Panc1 (cell line): ENCODE results near the gene ALDH1B1. TPM values are rescaled to one million over a fixed set of nuclear protein-coding genes. Genes with fewer than 3 reads are reported as not detected.

Source experiments
- ATAC-seq: fragments of 200-7000 bp; cut with Tn5 transposase; 2 replicates; pipeline ENCODE4 v1.9.1; 2020; ENCODE audit warnings: mild to moderate bottlenecking, moderate library complexity
- BruUV-seq: library from RNA; stranded (reverse); fragments of 400-500 nt; replicated peaks from 2 replicates; lab custom pipeline; 2021; lab: Mats Ljungman, UMichigan
- CTCF ChIA-PET: fragments of 300-600 bp; sonication (Branson Sonifier 250); formaldehyde crosslinking; loops from one replicate; lab custom pipeline; 2022; ENCODE audit warnings: antibody characterized with exemption; lab: Charles Lee
- POLR2A ChIA-PET: fragments of 300-600 bp; sonication (Branson Sonifier 250); formaldehyde crosslinking; loops from one replicate; lab custom pipeline; 2022; ENCODE audit warnings: antibody characterized with exemption; lab: Charles Lee
- DNase-seq: peaks from one replicate; pipeline ENCODE4 v3.0.0-alpha.2; 2010; ENCODE audit warnings: low read depth, low spot score
- H3K27ac ChIP-seq: 2 replicates; pipeline ENCODE4 v1.5.1; 2011; ENCODE audit warnings: mild to moderate bottlenecking, low read length, inconsistent platforms
- H3K27me3 ChIP-seq: fragments of 200-500 bp; sonication (Bioruptor generic); 2 replicates; pipeline ENCODE4 v1.6.0; 2014; ENCODE audit warnings: low read length, inconsistent platforms; ENCODE audit not compliant: control insufficient read depth, insufficient read depth
- H3K36me3 ChIP-seq: fragments of 200-500 bp; sonication (Bioruptor generic); 2 replicates; pipeline ENCODE4 v1.5.1; 2014; ENCODE audit warnings: inconsistent platforms, mild to moderate bottlenecking, low read length, moderate library complexity; ENCODE audit not compliant: control insufficient read depth, insufficient read depth
- H3K4me1 ChIP-seq: 2 replicates; pipeline ENCODE4 v1.5.1; 2011; ENCODE audit warnings: inconsistent platforms, mild to moderate bottlenecking, low read length, moderate library complexity; ENCODE audit not compliant: control insufficient read depth, insufficient read depth
- H3K4me3 ChIP-seq, 2 experiments: 2 replicates each; pipeline ENCODE4 v1.5.1; 2011 to 2012; ENCODE audit warnings: low read depth in 2 of 2, low read length in 2 of 2, mild to moderate bottlenecking in 2 of 2, inconsistent platforms in 1 of 2, moderate library complexity in 1 of 2
- H3K9me3 ChIP-seq: fragments of 200-500 bp; sonication (Bioruptor generic); 2 replicates; pipeline ENCODE4 v1.5.1; 2014; ENCODE audit warnings: low read depth, mild to moderate bottlenecking, inconsistent platforms, low read length, moderate library complexity; ENCODE audit not compliant: control insufficient read depth, insufficient read depth
- CTCF ChIP-seq: fragments of 450-650 bp; IDR thresholded peaks from 2 replicates; pipeline ENCODE4 v1.5.1; 2017; ENCODE audit warnings: mild to moderate bottlenecking
- POLR2AphosphoS5 ChIP-seq: IDR thresholded peaks from 2 replicates; pipeline ENCODE4 v1.6.1; 2012; ENCODE audit warnings: mild to moderate bottlenecking, low read depth, low read length, moderate library complexity
- REST ChIP-seq, 2 experiments: IDR thresholded peaks; 2 replicates each; pipeline ENCODE4 v1.6.1; 2011 to 2012; ENCODE audit warnings: low read depth in 2 of 2, control low read depth in 1 of 2, low read length in 1 of 2, mild to moderate bottlenecking in 1 of 2, moderate library complexity in 1 of 2; ENCODE audit not compliant: insufficient read depth in 1 of 2
- SIN3A ChIP-seq: IDR thresholded peaks from 2 replicates; pipeline ENCODE4 v1.6.1; 2012; ENCODE audit warnings: low read depth, mild to moderate bottlenecking, low read length, moderate library complexity, borderline replicate concordance; ENCODE audit not compliant: insufficient read depth
- TCF7L2 ChIP-seq: IDR thresholded peaks from 2 replicates; pipeline ENCODE4 v1.6.1; 2011; ENCODE audit warnings: mild to moderate bottlenecking, low read depth, low read length, inconsistent platforms
- in situ Hi-C: cut with HindIII; loops from 2 replicates; pipeline ENCODE4 v1.10.0; 2016; ENCODE audit warnings: low sequenced_read_pairs, low pct_unique_long_range_greater_than_20kb
- intact Hi-C: fragments of 100-400 bp; cut with micrococcal nuclease; formaldehyde crosslinking; loops from one replicate; pipeline ENCODE4 v1.10.0; 2022; ENCODE audit not compliant: unreplicated experiment
- total RNA-seq: library from RNA; stranded (reverse); gene quantifications from one replicate; pipeline ENCODE4 v1.2.1, GENCODE V29; 2021; ENCODE audit not compliant: unreplicated experiment

The ALDH1B1 gene
- total RNA-seq, 1 experiment from 2014 or later = 34.2 TPM

- ChIA-PET POLR2A (no interaction called here), CTCF (no interaction called here)
- Histone ChIP-seq H3K27ac (no peak overlapping the region), H3K4me3 (no peak overlapping the region), H3K4me1 (no peaks in the 10 kb centered on the region), H3K36me3 (no peaks in the 10 kb centered on the region), H3K9me3 (no peaks in the 10 kb centered on the region), H3K27me3 (no peaks in the 10 kb centered on the region)
- no peak for TF ChIP-seq POLR2AphosphoS5
- in situ Hi-C loops (no loop called here), intact Hi-C loops (no loop called here)
- ATAC-seq (no peak), DNase-seq (no peak)
- no TSS peak for BruUV-seq
Measured at GRCh38 chr9:38443597-38443996, 51.1 kb downstream of the ALDH1B1 start.

GRCh38 chr9:38445154-38446043, 52.9 kb downstream of the ALDH1B1 start:
- Histone ChIP-seq H3K9me3 (no peaks in the 10 kb centered on the region), H3K27me3 (no peaks in the 10 kb centered on the region), H3K4me1 (no peaks in the 10 kb centered on the region), H3K4me3 (no peak overlapping the region), H3K36me3 (no peaks in the 10 kb centered on the region), H3K27ac (no peak overlapping the region)
- POLR2A ChIA-PET = no interaction called here
- TF ChIP-seq CTCF = no peak
- TF ChIP-seq SIN3A = no peak
- no peak for TF ChIP-seq TCF7L2
- no peak for TF ChIP-seq POLR2AphosphoS5
- TF ChIP-seq REST (IDR thresholded peaks at IDR 0.05; ENCODE audit: insufficient read depth in 1 of 2, low read depth in 2 of 2, low read length in 1 of 2) = no peak
- ATAC-seq (no peak), DNase-seq (no peak)
- CTCF ChIA-PET = no interaction called here
- no TSS peak for BruUV-seq
- intact Hi-C loops = no loop called here
- in situ Hi-C loops = no loop called here

- CTCF ChIA-PET = no interaction called here
- H3K9me3 ChIP-seq = no peaks in the 10 kb centered on the region; the same call in 1 of the 2 replicates
- no peaks in the 10 kb centered on the region; the same call in 1 of the 2 replicates for H3K27me3 ChIP-seq
- no peaks in the 10 kb centered on the region for H3K36me3 ChIP-seq
- H3K4me1 ChIP-seq = no peaks in the 10 kb centered on the region
- ATAC-seq (no peak), DNase-seq (no peak)
- no peak overlapping the region for H3K27ac ChIP-seq
- POLR2A ChIA-PET = no interaction called here
- TF ChIP-seq REST (IDR thresholded peaks at IDR 0.05; ENCODE audit: insufficient read depth in 1 of 2, low read depth in 2 of 2, low read length in 1 of 2) = no peak
- TF ChIP-seq SIN3A = no peak
- TF ChIP-seq CTCF = no peak
- TF ChIP-seq TCF7L2 = no peak
- TF ChIP-seq POLR2AphosphoS5 = no peak
- no TSS peak for BruUV-seq
- H3K4me3 ChIP-seq = no peak overlapping the region
- in situ Hi-C loops (no loop called here), intact Hi-C loops (no loop called here)
Measured at GRCh38 chr9:38447703-38448102, 55.2 kb downstream of the ALDH1B1 start.
